ENCODE data around the gene RNF222.

RNF222 gene
- long read RNA-seq, donor 1, partial matches to known transcripts: 0 of 1 reads
- long read RNA-seq, donor 1, other reads (novel, unspliced or antisense): 0 of 1 reads
- long read RNA-seq, donor 2: 0 reads
- long read RNA-seq, donor 3, partial matches to known transcripts: 0 of 1 reads
- long read RNA-seq, donor 3, other reads (novel, unspliced or antisense): 0 of 1 reads
- long read RNA-seq, donor 4: 0 reads
- long read RNA-seq, donor 5, partial matches to known transcripts: 0 of 1 reads
- long read RNA-seq, donor 5, other reads (novel, unspliced or antisense): 0 of 1 reads
- long read RNA-seq, donor 6: 0 reads
- long read RNA-seq, donor 7: 0 reads
- long read RNA-seq, donor 8: 0 reads

GRCh38 chr17:8397636-8398035 is at the start of gene RNF222:
Gene RNF222, minus strand, starts transcription at chr17:8397827. Its CDS starts 4,366 bp downstream, at chr17:8393461.
- DNase-seq: no peak

GRCh38 chr17:8445536-8445935 is 47.9 kb upstream of the RNF222 start:
- DNase-seq: no peak

GRCh38 chr17:8444494-8444893 is 46.9 kb upstream of the RNF222 start:
- DNase-seq: no peak

- DNase-seq: no peak
These were observed 46.1 kb upstream of the RNF222 start for GRCh38 chr17:8443756-8444155.

GRCh38 chr17:8442310-8442709 is 44.7 kb upstream of the RNF222 start:
- DNase-seq: no peak

- DNase-seq: no peak
These were observed 44.1 kb upstream of the RNF222 start for GRCh38 chr17:8441690-8442089.

GRCh38 chr17:8439681-8440080 is 42.1 kb upstream of the RNF222 start:
- no peak for DNase-seq

- DNase-seq: no peak
These were observed 40.8 kb upstream of the RNF222 start for GRCh38 chr17:8438441-8438840.

- DNase-seq: no peak
These were observed 39.2 kb upstream of the RNF222 start for GRCh38 chr17:8436844-8437171.

- DNase-seq: peak; percentile 94
These were observed 38.7 kb upstream of the RNF222 start for GRCh38 chr17:8436169-8436843.

GRCh38 chr17:8435245-8436168 is 37.9 kb upstream of the RNF222 start, which contains the start of gene NDEL1:
Gene NDEL1, plus strand, starts transcription at chr17:8435884. Its CDS starts 8,388 bp downstream, at chr17:8444272.
- DNase-seq: peak; percentile 81

- DNase-seq: no peak
These were observed 33.3 kb upstream of the RNF222 start for GRCh38 chr17:8430966-8431365.

GRCh38 chr17:8426802-8427201 is 29.2 kb upstream of the RNF222 start:
- DNase-seq: no peak

- no peak for DNase-seq
These were observed 28.6 kb upstream of the RNF222 start for GRCh38 chr17:8426094-8426720.

- DNase-seq: no peak
These were observed 23.9 kb upstream of the RNF222 start for GRCh38 chr17:8421571-8421970.

GRCh38 chr17:8420041-8420934 is 22.7 kb upstream of the RNF222 start:
- DNase-seq: peak; percentile 8

GRCh38 chr17:8419305-8419704 is 21.7 kb upstream of the RNF222 start:
- no peak for DNase-seq

GRCh38 chr17:8418471-8418870 is 20.8 kb upstream of the RNF222 start:
- no peak for DNase-seq

- DNase-seq: no peak
These were observed 20.2 kb upstream of the RNF222 start for GRCh38 chr17:8417806-8418205.

GRCh38 chr17:8413938-8414337 is 16.3 kb upstream of the RNF222 start:
- DNase-seq: no peak

GRCh38 chr17:8413328-8413727 is 15.7 kb upstream of the RNF222 start:
- DNase-seq: no peak
